ENCODE data around the gene PSTK. TPM values are rescaled to one million over a fixed set of nuclear protein-coding genes. Genes with fewer than 3 reads are reported as not detected.

Gene PSTK, protein sequence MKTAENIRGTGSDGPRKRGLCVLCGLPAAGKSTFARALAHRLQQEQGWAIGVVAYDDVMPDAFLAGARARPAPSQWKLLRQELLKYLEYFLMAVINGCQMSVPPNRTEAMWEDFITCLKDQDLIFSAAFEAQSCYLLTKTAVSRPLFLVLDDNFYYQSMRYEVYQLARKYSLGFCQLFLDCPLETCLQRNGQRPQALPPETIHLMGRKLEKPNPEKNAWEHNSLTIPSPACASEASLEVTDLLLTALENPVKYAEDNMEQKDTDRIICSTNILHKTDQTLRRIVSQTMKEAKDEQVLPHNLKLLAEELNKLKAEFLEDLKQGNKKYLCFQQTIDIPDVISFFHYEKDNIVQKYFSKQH
- 10 to 100 TPM in 1 of 3 donors, 1 to 10 TPM in 2; 8.7 to 11.8 (median 9.2) TPM for polyA plus RNA-seq (ENCODE audit: insufficient read length in 3 of 3)

DNA sequence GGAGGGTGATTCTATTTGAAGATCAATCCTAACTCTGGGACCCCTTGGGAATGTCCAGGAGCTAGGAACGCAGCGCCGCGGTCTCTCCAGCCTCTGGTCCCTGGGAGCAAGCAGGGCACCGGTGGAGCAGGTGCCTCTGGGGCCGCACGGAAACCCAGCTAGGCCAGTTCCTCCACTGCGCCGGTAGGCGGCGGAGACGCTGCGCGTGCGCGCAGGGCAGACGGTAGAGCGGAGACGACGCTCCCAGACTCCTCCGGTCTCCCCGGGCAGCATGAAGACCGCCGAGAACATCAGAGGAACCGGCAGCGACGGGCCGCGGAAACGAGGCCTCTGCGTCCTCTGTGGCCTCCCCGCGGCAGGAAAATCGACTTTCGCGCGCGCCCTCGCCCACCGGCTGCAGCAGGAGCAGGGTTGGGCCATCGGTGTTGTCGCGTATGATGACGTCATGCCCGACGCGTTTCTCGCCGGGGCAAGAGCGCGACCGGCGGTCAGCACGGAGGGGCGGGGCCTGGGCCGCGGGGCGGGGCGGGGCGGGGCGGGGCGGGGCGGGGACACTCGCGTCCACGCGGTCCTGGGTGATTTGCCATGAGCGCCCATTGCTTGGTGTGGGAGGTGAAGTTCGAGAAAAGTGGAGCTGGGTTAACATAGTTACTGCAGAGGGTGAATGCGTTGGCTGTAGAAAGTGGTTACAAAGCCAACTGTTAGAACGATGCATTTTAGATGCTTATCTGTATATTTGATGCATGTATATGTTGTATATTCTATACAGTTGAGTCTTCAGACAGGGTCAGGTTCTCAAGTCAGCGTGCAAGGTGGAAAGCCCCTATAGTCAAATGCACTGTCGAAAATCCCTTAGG is at the start of gene PSTK:
Gene PSTK, plus strand, starts transcription at position 193 of the 857 bp plus-strand sequence. Its CDS starts 79 bp downstream, at position 272.
- peak; percentile 83 to 89 (median 87) for DNase-seq (ENCODE audit: low read depth in 3 of 3, low spot score in 2 of 3)

DNA sequence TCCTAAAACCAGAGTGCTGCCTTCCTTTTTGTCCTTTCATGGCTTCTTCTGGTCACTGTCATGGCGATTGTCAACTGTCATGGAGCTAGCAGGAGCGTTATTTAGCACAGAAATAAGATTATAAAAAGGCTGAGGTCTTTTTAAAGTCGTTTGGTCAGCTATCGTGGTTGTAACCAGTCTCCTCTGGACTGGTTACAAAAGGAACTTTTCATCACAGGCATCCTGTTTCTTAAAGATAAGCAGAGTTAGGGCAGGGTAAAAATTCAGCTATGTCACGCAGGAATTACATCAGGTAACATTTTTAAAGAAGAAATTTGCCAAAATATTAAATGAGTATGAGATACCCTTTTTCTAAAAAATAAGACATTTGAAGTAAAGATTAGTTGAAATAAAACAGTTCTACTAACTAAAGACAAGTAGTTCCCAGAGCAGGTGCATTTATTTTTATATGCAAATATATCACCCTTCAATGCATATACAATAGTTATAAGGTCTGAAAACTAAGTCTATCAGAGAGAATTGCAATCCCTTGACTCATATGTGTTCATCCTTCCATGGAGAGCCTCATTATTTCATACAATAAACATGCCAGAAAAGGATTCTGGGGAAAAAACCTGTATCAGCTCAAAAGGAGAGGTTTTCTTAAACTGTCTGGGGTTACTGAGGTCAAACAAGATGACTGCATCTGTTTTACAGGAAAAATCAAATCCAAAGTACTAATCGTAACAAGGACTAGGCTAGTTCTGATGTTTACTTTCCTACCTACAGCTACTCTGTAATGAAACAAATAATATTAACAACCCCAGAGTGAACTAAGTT is 48.9 kb upstream of the PSTK start:
- DNase-seq (ENCODE audit: low read depth in 3 of 3, low spot score in 2 of 3), result no peak

DNA sequence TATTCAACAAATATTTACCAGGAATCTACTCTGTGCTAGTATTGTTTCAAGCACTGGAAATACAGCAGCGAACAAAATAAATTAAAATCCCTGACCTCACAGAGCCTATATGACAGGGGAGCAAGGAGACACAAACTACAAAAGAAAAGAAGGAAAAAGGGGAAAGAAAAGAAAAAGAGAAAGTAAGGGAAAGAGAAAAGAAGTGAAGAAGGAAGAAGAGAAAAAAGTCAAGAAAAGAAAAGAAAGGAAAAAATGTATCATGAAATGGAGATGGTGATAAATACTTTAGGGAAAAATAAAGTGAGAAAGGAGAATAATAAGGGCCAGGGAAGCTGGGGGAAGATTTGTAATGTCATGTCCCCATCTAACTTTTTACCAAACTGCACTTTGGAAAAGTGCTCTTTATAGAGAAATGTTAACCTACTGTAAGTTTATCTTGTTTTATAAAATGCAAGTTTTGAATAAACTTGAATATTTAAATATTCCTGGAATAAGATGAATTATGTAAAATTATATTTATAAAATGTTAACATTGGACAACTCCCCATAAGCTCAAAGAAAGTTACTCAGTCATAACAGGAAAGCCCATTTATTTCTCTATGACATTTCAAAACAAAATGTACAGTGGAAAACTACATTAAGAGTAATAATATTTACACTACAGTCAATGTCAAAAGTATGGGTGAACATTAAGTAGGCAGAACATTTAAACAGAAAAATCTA is 40.9 kb upstream of the PSTK start:
- no peak for DNase-seq (ENCODE audit: low read depth in 3 of 3, low spot score in 2 of 3)

DNA sequence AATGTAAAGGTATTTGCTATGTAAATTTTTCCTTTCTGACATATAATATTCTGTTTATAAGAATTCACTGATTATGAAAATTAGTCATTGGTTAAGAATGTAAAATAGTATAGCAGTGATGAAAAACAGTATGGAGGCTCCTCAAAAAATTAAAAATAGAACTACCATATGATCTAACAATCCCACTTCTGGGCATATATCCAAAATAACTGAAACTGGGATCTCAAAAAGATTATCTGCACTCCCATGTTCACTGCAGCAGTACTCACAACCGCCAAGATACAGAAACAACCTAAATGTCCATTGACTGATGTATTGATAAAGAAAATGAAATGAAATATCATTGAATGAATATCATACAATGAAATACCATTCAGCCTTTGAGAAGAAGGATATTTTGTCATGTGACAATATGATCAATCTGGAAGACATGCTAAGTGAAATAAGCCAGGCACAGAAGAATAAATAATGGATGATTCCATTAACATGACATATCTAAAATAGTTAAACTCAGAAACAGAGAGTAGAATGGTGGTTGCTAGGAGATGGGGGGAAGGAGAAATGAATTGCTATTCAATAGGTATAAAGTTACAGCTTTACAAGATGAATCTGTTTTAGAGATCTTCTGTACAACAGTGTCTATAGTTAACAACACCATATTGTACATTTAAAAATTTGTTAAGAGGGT is 40.2 kb upstream of the PSTK start:
- DNase-seq (ENCODE audit: low read depth in 3 of 3, low spot score in 2 of 3), result no peak

DNA sequence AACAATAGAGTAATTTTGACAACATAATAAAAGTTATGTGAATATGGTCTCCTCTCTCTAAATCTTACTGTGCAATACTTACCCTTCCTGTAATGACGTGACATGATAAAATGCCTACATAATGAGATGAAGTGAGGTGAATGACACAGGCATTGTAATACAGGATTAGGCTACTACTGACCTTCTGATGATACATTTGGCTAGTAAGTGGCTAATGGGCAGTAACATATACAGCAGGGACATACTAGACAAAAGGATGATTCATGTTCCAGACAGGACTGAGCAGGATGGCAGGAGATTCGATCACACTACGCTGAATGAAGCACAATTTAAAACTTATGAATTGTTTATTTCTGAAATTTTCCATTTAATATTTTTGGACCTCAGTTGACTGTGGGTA is 30.9 kb upstream of the PSTK start:
- DNase-seq (ENCODE audit: low read depth in 3 of 3, low spot score in 2 of 3), result no peak

DNA sequence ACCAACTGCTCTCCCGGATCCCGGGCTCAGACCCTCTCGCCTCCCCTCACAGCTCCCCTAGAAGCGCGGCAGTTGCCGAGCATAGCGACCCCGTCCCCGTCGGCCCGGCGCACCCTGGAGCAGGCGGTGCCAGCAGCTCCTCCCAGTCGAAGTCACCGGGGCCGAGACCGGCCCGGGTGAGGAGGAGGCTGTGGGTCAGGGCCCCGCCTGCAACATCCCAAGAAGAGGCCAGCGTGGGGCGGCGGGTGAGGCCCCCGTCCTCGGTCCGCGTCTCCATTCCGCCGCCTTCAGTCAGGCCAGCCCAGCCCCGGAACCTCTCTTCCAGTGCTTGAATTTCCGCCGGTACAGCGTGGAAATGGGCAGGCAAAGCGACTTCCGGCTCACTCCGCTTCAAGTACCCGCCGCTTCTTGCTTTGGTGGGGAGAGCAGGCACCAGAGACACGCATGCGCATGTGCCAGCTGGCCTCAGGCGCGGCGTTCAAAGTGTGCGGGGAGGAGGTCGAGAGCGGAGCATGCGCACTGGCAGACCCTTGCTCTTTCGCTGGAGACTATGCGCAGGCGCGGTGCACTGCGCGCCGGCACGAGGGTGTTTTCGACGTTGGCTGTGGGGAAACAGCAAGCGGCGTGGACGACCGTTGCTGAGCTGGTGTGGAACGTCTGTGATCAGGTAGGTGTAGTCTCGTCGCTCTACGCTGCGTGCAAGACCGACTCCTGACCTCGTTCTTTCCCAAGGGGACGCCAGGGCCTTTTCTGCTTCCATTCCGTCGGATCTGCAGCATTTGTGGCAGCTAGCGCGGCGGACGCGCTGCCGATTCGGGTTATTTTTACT is 26.1 kb upstream of the PSTK start, which contains the start of gene C10orf88:
Gene C10orf88, minus strand, starts transcription at position 326 of the 829 bp plus-strand sequence. Its CDS starts 49 bp downstream, at position 277.
- DNase-seq (ENCODE audit: low read depth in 3 of 3, low spot score in 2 of 3), result peak; percentile 93 to 96 (median 95)

DNA sequence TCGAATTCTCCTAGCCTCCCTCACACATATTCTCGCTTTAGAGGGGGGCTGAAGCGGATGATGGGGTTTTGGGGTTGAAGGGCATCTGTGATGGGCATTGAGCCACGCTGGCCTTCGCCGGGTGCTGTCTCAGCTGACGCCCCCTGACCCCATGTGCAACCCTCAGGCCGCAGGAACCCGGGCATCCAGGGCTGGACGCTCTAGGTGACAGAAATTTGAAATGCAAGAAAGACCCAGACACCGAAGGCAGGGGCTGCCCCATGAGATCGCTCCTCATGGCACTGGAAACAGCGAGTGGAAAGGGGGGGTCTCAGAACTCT is 25.5 kb upstream of the PSTK start:
- DNase-seq (ENCODE audit: low read depth in 3 of 3, low spot score in 2 of 3), result no peak

DNA sequence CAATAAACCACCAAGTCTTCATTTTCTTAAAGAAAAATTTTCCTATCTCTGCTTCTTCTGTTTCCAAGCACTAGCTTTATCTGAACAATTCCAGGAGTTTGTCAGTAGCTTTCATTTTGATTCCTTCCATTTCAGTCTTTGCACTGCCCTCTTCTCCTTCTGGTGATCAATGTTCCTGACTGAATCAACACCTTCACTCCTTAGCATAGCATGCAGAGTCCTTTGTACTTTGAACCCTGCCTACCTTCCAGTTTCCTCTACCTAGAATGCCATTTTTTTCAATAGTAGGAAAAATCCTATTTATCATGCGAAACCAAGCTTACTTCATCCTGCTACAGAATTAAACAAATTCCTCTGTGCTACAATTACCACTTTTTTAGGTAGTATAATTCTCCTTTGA is 24.3 kb upstream of the PSTK start:
- DNase-seq (ENCODE audit: low read depth in 3 of 3, low spot score in 2 of 3), result no peak

DNA sequence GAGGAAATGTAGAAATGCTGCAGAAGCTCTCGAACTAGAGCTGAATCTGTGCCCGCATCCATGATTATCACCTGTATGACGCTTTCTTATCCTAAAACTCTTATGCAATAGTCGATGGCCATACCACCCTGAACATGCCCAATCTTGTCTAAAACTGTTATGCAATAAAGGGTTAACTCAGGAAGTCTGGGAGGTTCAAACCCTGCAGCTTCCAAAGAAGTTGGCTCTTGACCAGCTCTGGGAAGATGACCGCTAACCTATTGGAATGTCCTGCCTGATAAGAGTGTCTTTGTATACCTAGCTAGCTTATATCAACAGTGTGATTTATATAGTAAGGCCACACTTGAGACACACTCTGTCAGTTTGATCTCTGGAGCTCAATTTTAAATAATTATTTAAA is 22.7 kb upstream of the PSTK start:
- no peak for DNase-seq (ENCODE audit: low read depth in 3 of 3, low spot score in 2 of 3)

DNA sequence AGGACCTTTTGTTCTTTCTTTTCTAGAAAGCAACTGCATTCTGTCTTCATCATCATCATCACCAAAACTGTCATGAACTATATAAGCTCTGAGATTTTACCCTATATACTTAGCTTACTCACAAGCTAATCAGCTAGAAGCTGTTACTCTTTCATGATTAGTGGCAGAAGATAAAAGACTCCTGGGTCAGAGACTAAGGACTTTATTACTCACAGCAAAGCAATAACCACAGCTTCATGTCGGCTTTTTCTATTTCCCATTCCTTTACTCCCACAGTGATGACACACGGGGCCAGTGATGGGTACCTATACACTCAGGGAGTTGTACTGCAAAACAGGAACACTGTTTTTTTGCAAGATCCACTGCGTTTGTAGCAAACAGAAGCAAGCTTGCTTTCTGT is 17.8 kb upstream of the PSTK start:
- DNase-seq (ENCODE audit: low read depth in 3 of 3, low spot score in 2 of 3), result no peak

DNA sequence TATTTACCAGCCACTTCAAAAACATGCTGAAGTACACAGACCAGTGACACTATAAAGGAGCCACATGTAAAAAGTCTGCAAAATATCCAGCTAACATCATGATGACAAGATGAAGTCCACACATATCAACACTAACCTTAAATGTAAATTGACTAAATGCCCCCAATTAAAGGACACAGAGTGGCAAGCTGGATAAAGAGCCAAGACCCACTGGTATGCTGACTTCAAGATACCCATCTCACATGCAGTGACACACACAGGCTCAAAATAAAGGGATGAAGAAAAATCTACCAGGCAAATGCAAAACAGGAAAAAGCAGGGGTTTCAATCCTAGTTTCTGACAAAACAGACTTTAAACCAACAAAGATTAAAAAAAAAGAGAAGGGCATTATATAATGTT is 13.3 kb upstream of the PSTK start:
- no peak for DNase-seq (ENCODE audit: low read depth in 3 of 3, low spot score in 2 of 3)

DNA sequence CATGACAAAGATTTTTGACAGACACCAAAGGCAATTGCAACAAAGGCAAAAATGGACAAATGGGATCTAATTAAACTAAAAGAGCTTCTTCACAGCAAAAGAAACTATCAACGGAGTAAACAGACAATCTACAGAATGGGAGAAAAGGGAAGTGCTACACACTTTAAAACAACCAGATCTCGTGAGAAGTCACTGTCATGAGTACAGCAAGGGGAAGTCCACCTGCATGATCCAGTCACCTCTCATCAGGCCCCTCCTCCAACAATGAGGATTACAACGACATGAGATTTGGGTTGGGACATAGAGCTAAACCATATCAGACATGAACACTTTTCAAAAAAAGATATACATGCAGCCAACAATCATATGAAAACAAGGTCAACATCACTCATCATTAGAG is 11.5 kb upstream of the PSTK start:
- no peak for DNase-seq (ENCODE audit: low read depth in 3 of 3, low spot score in 2 of 3)

DNA sequence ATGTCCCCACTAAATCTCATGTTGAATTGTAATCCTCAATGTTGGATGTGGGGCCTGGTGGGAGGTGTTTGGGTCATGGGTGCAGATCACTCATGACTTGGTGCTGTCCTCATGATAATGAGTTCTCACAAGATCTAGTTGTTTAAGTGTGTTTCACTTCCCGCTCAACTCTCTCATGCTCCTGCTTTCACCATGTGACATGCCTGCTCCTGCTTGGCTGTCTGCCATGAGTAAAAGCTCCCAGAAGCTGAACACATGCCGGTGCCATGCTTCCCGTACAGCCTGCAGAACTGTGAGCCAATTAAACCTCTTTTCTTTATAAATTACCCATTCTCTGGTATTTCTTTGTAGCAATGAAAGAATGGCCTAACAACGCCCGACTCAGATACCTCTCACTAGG is 6.2 kb upstream of the PSTK start:
- no peak for DNase-seq (ENCODE audit: low read depth in 3 of 3, low spot score in 2 of 3)

DNA sequence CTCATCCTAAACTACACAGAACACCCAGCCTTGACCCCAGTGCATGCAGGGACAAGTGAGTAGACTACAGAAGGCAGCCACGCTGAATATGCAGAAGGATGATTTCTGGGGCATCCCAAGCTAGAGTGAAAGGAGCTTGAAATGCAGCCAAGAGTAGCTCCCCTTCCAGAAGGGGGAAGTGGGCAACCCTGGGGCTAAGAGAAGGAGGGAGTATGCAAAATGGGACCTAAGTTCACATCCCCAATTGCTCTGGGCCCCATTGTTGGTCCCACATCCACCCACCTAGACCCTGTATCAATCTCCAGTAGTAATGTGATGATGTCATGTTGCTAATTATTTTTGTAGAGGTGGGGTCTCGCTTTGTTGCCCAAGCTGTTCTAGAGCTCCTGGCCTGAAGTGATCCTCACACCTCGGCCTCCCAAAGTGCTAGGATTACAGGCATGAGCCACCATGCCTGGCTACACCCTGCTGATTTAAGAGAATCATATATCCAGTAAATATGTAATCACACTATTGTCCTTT is 5.6 kb upstream of the PSTK start:
- DNase-seq (ENCODE audit: low read depth in 3 of 3, low spot score in 2 of 3), result no peak

DNA sequence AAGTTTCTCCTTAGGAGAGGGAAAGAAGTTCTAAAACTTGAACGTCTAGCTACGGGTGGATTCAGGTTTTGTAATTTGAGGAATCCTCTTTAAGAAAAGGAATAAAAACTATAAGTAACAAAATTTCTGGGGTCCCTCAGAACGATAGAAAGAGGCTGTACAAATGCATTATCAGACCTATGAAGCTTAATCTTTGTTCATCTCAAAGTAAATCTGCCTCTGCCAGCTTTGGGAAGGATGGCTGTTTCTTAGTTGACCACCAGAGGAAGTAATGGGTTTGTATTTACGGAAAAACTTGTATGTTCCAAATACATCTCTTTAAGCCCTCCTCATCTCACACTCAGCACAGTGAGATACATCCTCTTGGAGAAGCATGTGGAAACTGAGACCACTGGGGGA is 864 bp downstream of the PSTK start:
- DNase-seq (ENCODE audit: low read depth in 3 of 3, low spot score in 2 of 3), result no peak

DNA sequence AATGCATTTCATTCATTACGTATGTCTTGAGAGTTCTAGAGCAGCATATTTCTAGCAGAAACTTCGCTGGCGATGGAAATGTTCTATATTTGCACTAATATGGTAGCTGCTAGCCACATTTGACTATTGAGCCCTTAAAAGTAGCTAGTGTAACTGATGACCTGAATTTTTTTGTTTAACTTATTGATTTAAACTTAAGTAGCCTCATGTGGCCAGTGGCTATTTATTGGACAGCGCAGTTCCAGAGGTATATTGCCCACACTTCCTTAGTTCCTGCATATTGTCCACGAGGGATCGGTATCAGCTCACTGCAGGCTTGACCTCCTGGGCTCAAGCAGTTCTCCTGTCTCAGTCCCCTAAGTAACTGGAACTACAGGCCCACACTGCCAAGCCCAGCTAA is 3.7 kb downstream of the PSTK start:
- DNase-seq (ENCODE audit: low read depth in 3 of 3, low spot score in 2 of 3), result no peak

DNA sequence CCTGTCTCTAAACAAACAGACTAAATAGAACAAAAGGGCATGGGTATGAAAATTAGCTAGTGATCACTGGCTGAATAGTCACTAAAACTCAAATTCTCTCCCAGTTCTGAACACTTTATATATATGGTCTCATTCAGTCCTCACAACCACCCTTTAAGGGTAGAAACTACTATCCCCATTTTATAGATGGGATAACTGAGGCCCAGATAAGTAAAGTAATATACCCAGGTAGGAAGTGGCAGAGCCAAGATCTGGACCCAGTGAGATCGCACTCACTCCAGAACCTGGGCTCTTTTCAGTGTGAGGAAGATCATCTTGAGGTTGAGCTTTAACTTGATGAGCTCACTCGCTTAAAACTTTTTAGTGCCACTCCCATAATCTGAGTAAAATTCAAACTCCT is 4.5 kb downstream of the PSTK start:
- no peak for DNase-seq (ENCODE audit: low read depth in 3 of 3, low spot score in 2 of 3)

DNA sequence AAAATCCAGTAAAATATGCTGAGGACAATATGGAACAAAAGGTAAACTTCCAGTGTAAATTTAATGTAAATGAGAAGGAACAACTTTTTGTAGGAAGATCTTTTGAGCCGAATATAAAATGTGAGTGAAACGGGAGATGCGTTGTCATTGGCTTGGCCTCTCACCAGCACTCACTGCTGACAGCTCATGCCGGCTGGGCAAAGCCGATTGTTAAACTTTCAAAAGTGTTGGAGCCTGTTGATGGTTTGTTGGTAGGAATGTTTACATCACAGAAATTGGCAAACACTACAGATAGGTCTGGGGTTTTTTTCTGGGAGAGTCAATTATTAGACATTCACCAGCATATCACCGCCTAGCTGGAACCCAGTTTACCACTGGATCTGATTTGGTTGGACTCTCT is 6.1 kb downstream of the PSTK start:
- no peak for DNase-seq (ENCODE audit: low read depth in 3 of 3, low spot score in 2 of 3)

DNA sequence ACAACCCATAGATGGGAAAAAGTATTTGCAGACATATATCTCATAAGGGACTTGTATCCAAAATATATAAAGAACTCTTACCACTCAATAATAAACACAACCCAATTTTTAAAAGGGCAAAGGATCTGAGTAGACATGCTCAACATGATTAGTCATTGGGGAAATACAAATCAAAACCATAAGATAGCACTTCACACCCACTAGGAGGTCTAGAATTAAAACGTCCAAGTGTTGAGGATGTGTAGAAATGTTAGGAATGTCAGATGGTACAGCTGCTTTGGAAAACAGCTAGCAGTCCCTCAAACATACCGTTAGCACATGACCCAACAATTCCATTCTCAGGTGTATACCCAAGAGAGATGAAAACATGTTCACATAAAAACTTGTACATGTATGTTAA is 8.3 kb downstream of the PSTK start:
- DNase-seq (ENCODE audit: low read depth in 3 of 3, low spot score in 2 of 3), result no peak

Measured in right renal cortex interstitium (tissue), 3 donors.